K562 (cell line): ENCODE results near the gene PLEKHA8. TPM values are rescaled to one million over a fixed set of nuclear protein-coding genes. Genes with fewer than 3 reads are reported as not detected.

Experiments used
- CREBBP ChIP-seq: IDR thresholded peaks from one replicate; pipeline ENCODE4 v1.6.1; 2012; ENCODE audit warnings: low read depth, mild to moderate bottlenecking, control low read depth, inconsistent platforms, low read length
- HNRNPK ChIP-seq: fragments of 200-400 bp; formaldehyde crosslinking; IDR thresholded peaks from one replicate; pipeline ENCODE4 v1.6.1; 2018; ENCODE audit warnings: mild to moderate bottlenecking, low read depth, low read length; ENCODE audit not compliant: poor library complexity, severe bottlenecking
- KLF10 ChIP-seq: fragments of 250-450 bp; sonication (Bioruptor Pico); IDR thresholded peaks from 2 replicates; pipeline ENCODE4 v1.6.1; 2021; ENCODE audit warnings: matching md5 sums
- PHB2 ChIP-seq: fragments of 450-650 bp; IDR thresholded peaks from 2 replicates; pipeline ENCODE4 v1.6.1; 2017; ENCODE audit warnings: low read depth
- PURB ChIP-seq: sonication (generic); formaldehyde crosslinking; IDR thresholded peaks from 2 replicates; pipeline ENCODE4 v1.9.0; 2021; ENCODE audit warnings: low read depth, mild to moderate bottlenecking, missing genetic modification reagents
- TEAD2 ChIP-seq: fragments of 450-650 bp; IDR thresholded peaks from 2 replicates; pipeline ENCODE4 v1.6.1; 2016; ENCODE audit warnings: missing genetic modification characterization, control low read depth, missing compliant biosample characterization
- TSC22D4 ChIP-seq: fragments of 450-650 bp; IDR thresholded peaks from 2 replicates; pipeline ENCODE4 v1.6.1; 2016; ENCODE audit warnings: missing genetic modification characterization, missing biosample characterization, control low read depth
- ZNF140 ChIP-seq: fragments of 250-450 bp; sonication (Bioruptor Pico); IDR thresholded peaks from 2 replicates; pipeline ENCODE4 v1.8.0; 2021; ENCODE audit warnings: moderate library complexity, mild to moderate bottlenecking, inconsistent platforms
- ZNF561 ChIP-seq: fragments of 450-650 bp; formaldehyde crosslinking; conservative IDR thresholded peaks from 2 replicates; pipeline ENCODE4 v1.4.0; 2020; ENCODE audit warnings: mild to moderate bottlenecking, moderate library complexity
- ZNF609 ChIP-seq: sonication (generic); formaldehyde crosslinking; IDR thresholded peaks from 2 replicates; pipeline ENCODE4 v1.8.1; 2023; ENCODE audit warnings: missing genetic modification reagents, mild to moderate bottlenecking, borderline replicate concordance
- ZNF644 ChIP-seq: fragments of 200-800 bp; sonication (Bioruptor generic); IDR thresholded peaks from 2 replicates; pipeline ENCODE4 v1.6.1; 2016; ENCODE audit warnings: low read depth, missing genetic modification characterization, missing compliant biosample characterization
- ZNF668 ChIP-seq: fragments of 250-450 bp; sonication (Bioruptor Pico); IDR thresholded peaks from 2 replicates; pipeline ENCODE4 v1.8.0; 2022; ENCODE audit warnings: mild to moderate bottlenecking, inconsistent platforms
- polyA plus RNA-seq, 8 experiments: library from polyadenylated mRNA; depleted of rRNA in 4 of 8; stranded (reverse) in 5 of 8; unstranded in 3 of 8; fragments of >200 nt; fragmentation: Nextera tagmentation in 2 of 8; fragmentation: Illumina TruSeq in 1 of 8; extraction: Ambion mirVana in 2 of 8; extraction: Trizol in 1 of 8; gene quantifications; 2 replicates each; pipeline versions ENCODE4 v1.2.1 to v1.2.3, GENCODE V29; 2011 to 2014; ENCODE audit warnings: inconsistent platforms in 1 of 8, missing spikeins in 1 of 8
- total RNA-seq, 7 experiments: library from RNA; depleted of rRNA in 6 of 7; stranded (reverse); fragments of >200 nt in 6 of 7; fragmentation: Illumina TruSeq in 2 of 7; extraction: Trizol in 2 of 7; gene quantifications; 2 replicates each; pipeline versions ENCODE4 v1.2.1 to v1.2.3, GENCODE V29; 2011 to 2021; ENCODE audit warnings: low replicate concordance in 1 of 7
- TF ChIP-seq, protein P1 (sequence below), 3 experiments: IDR thresholded peaks in 2 of 3; conservative IDR thresholded peaks in 1 of 3; 2 replicates each; pipeline ENCODE4 v1.5.1; 2011 to 2012; ENCODE audit warnings: low read length in 3 of 3, mild to moderate bottlenecking in 3 of 3, control low read depth in 2 of 3, improper control_type of control experiment in 1 of 3, inconsistent platforms in 1 of 3, low read depth in 1 of 3, mixed read lengths in 1 of 3, moderate library complexity in 1 of 3; ENCODE audit not compliant: insufficient read depth in 2 of 3
- TF ChIP-seq, protein P2 (sequence below): sonication (generic); formaldehyde crosslinking; IDR thresholded peaks from 2 replicates; pipeline ENCODE4 v1.4.0; 2020; ENCODE audit warnings: mild to moderate bottlenecking, missing genetic modification reagents
- TF ChIP-seq, protein P3 (sequence below): sonication (generic); formaldehyde crosslinking; IDR thresholded peaks from 2 replicates; pipeline ENCODE4 v1.8.0; 2022; ENCODE audit warnings: missing genetic modification reagents, mild to moderate bottlenecking, moderate library complexity, borderline replicate concordance

Gene PLEKHA8
- total and polyA plus RNA-seq, 9 of the 15 experiments (the other 6 are each of a cell fraction or from before 2014, with no cell fraction given) = 3.2 to 16.3 (median 11.8) TPM

DNA sequence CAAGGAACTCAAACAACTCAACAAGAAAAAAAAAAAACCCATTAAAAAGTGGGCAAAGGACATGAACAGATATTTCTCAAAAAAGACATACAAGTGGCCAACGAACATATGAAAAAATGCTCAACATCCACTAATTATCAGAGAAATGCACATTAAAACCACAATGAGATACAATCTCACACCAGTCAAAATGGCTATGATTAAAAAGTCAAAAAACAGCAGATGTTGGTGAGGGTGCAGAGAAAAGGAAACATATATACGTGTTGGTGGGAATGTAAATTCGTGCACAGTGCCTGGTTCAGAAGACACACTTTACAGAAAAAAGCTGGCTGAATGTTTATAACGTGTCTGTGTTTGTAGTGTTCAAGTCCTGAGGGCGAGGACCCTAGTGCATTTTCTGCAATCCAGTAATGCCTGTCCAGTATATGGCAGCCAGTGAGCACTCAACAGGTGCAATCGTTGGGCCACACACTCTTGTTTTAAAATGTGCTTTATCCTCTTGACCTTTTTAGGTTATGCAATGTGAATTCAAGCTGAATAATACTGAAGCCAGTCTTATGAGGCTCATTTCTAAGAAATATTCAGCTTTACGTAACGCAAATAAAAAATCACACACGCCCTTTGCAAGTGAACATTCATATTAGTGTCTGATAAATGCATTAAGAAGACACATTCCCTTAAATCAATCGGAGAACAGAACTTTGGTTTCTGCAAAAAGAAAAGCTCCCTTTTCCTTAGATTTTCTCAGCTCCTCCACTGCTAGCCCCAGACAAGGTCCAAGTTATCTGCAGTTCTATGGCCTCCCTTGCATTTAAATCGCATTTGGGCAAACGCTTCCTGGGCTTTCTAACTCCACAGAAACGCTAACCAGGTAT, 105.8 kb downstream of the PLEKHA8 start (continued):
- TF ChIP-seq CREBBP (no peak), PHB2 (no peak), HNRNPK (no peak), PURB (no peak), TSC22D4 (tag) (no peak), ZNF561 (no peak), ZNF140 (CRISPR knock-in tag) (no peak), TEAD2 (0 out of 2 replicates have a peak, but pooled peaks have one; percentile 14), ZNF668 (CRISPR knock-in tag) (no peak), ZNF609 (no peak), ZNF644 (no peak), KLF10 (CRISPR knock-in tag) (no peak)
- TF ChIP-seq, protein P1, sequence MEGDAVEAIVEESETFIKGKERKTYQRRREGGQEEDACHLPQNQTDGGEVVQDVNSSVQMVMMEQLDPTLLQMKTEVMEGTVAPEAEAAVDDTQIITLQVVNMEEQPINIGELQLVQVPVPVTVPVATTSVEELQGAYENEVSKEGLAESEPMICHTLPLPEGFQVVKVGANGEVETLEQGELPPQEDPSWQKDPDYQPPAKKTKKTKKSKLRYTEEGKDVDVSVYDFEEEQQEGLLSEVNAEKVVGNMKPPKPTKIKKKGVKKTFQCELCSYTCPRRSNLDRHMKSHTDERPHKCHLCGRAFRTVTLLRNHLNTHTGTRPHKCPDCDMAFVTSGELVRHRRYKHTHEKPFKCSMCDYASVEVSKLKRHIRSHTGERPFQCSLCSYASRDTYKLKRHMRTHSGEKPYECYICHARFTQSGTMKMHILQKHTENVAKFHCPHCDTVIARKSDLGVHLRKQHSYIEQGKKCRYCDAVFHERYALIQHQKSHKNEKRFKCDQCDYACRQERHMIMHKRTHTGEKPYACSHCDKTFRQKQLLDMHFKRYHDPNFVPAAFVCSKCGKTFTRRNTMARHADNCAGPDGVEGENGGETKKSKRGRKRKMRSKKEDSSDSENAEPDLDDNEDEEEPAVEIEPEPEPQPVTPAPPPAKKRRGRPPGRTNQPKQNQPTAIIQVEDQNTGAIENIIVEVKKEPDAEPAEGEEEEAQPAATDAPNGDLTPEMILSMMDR (IDR thresholded peaks at IDR 0.05 in 2 of 3, conservative IDR thresholded peaks at IDR 0.05 in 1 of 3; ENCODE audit: insufficient read depth in 2 of 3, low read depth in 1 of 3, low read length in 3 of 3) = no peak
- TF ChIP-seq, protein P2, sequence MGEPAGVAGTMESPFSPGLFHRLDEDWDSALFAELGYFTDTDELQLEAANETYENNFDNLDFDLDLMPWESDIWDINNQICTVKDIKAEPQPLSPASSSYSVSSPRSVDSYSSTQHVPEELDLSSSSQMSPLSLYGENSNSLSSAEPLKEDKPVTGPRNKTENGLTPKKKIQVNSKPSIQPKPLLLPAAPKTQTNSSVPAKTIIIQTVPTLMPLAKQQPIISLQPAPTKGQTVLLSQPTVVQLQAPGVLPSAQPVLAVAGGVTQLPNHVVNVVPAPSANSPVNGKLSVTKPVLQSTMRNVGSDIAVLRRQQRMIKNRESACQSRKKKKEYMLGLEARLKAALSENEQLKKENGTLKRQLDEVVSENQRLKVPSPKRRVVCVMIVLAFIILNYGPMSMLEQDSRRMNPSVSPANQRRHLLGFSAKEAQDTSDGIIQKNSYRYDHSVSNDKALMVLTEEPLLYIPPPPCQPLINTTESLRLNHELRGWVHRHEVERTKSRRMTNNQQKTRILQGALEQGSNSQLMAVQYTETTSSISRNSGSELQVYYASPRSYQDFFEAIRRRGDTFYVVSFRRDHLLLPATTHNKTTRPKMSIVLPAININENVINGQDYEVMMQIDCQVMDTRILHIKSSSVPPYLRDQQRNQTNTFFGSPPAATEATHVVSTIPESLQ (CRISPR knock-in tag) = 0 out of 2 replicates have a peak, but pooled peaks have one; percentile 65
- TF ChIP-seq, protein P3, sequence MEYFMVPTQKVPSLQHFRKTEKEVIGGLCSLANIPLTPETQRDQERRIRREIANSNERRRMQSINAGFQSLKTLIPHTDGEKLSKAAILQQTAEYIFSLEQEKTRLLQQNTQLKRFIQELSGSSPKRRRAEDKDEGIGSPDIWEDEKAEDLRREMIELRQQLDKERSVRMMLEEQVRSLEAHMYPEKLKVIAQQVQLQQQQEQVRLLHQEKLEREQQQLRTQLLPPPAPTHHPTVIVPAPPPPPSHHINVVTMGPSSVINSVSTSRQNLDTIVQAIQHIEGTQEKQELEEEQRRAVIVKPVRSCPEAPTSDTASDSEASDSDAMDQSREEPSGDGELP (CRISPR knock-in tag) = no peak
